WI38 (cell line): Measurements from ENCODE around the gene SLC6A8.

Experiments
- H3K4me3 ChIP-seq: 2 replicates; pipeline ENCODE4 v1.5.1; 2011; ENCODE audit warnings: low read depth, mild to moderate bottlenecking, control low read depth, low read length
- CTCF ChIP-seq: IDR thresholded peaks from 2 replicates; pipeline ENCODE4 v1.5.1; 2012; ENCODE audit warnings: low read depth, mild to moderate bottlenecking, control low read depth, low read length

The SLC6A8 gene

GRCh38 chrX:153732401-153732800 lies 44.7 kb downstream of the SLC6A8 start:
- no peak for TF ChIP-seq CTCF
- H3K4me3 ChIP-seq, result no peak overlapping the region

- H3K4me3 ChIP-seq, result no peak overlapping the region
- no peak for TF ChIP-seq CTCF
These were observed 46.0 kb downstream of the SLC6A8 start for GRCh38 chrX:153733651-153734240.

- no peak for TF ChIP-seq CTCF
- H3K4me3 ChIP-seq, result no peak overlapping the region
These were observed 47.1 kb downstream of the SLC6A8 start for GRCh38 chrX:153734871-153735270.

- no peak for TF ChIP-seq CTCF
- H3K4me3 ChIP-seq, result no peak overlapping the region
These were observed 47.5 kb downstream of the SLC6A8 start for GRCh38 chrX:153735274-153735673.

- TF ChIP-seq CTCF, result no peak
- no peak overlapping the region for H3K4me3 ChIP-seq
These were observed 48.5 kb downstream of the SLC6A8 start for GRCh38 chrX:153736071-153736820.

GRCh38 chrX:153736871-153737441 lies 49.2 kb downstream of the SLC6A8 start:
- H3K4me3 ChIP-seq, result no peak overlapping the region
- no peak for TF ChIP-seq CTCF

- no peak overlapping the region for H3K4me3 ChIP-seq
- no peak for TF ChIP-seq CTCF
These were observed 50.4 kb downstream of the SLC6A8 start for GRCh38 chrX:153738056-153738605.
